GM23338 (cell line): Measurements from ENCODE around the gene SENP3. TPM values are rescaled to one million over a fixed set of nuclear protein-coding genes. Genes with fewer than 3 reads are reported as not detected.

Experiments used
- ATAC-seq: fragments of 200-7000 bp; cut with Tn5 transposase; 3 replicates; pipeline ENCODE4 v1.9.1; 2020
- DNase-seq: peaks from one replicate; pipeline ENCODE4 v3.0.0-alpha.2; 2015; ENCODE audit warnings: low spot score
- H2AFZ ChIP-seq: fragments of 200-600 bp; sonication (generic); 2 replicates; pipeline ENCODE4 v1.8.0; 2016; ENCODE audit warnings: antibody characterized with exemption, mild to moderate bottlenecking, moderate library complexity
- H3F3A ChIP-seq: fragments of 200-600 bp; sonication (generic); replicated peaks from 2 replicates; pipeline ENCODE4 v1.8.0; 2017; ENCODE audit warnings: antibody characterized with exemption, mixed run types, low read depth
- H3K27ac ChIP-seq: fragments of 200-600 bp; sonication (generic); 2 replicates; pipeline ENCODE4 v1.6.1; 2016; ENCODE audit warnings: low read depth
- H3K27me3 ChIP-seq: fragments of 200-600 bp; sonication (generic); 2 replicates; pipeline ENCODE4 v1.8.0; 2016; ENCODE audit warnings: mild to moderate bottlenecking, mixed run types, moderate library complexity; ENCODE audit not compliant: insufficient read depth
- H3K36me3 ChIP-seq: fragments of 200-600 bp; sonication (generic); 2 replicates; pipeline ENCODE4 v1.8.0; 2016; ENCODE audit warnings: mild to moderate bottlenecking; ENCODE audit not compliant: insufficient read depth
- H3K4me1 ChIP-seq: fragments of 200-600 bp; sonication (generic); 2 replicates; pipeline ENCODE4 v1.8.0; 2016; ENCODE audit warnings: mild to moderate bottlenecking, moderate library complexity; ENCODE audit not compliant: insufficient read depth
- H3K4me2 ChIP-seq: fragments of 200-600 bp; sonication (generic); 2 replicates; pipeline ENCODE4 v1.7.1; 2017; ENCODE audit warnings: mixed run types
- H3K4me3 ChIP-seq: fragments of 200-600 bp; sonication (generic); 2 replicates; pipeline ENCODE4 v1.6.1; 2016; ENCODE audit warnings: mixed run types
- H3K79me2 ChIP-seq: fragments of 200-600 bp; sonication (generic); replicated peaks from 2 replicates; pipeline ENCODE4 v1.8.0; 2017; ENCODE audit warnings: mild to moderate bottlenecking; ENCODE audit not compliant: insufficient read depth
- H3K9me2 ChIP-seq: fragments of 200-600 bp; sonication (generic); 2 replicates; pipeline ENCODE4 v1.8.0; 2017; ENCODE audit not compliant: insufficient read depth
- H4K20me1 ChIP-seq: fragments of 200-600 bp; sonication (generic); replicated peaks from 2 replicates; pipeline ENCODE4 v1.8.0; 2017; ENCODE audit warnings: mild to moderate bottlenecking; ENCODE audit not compliant: insufficient read depth
- H3K27ac Mint-ChIP-seq: 2 replicates; pipeline ENCODE4 v1.8.0; 2020; ENCODE audit warnings: inconsistent platforms, mild to moderate bottlenecking, moderate library complexity, mixed read lengths
- H3K27me3 Mint-ChIP-seq: 3 replicates; pipeline ENCODE4 v1.8.0; 2022; ENCODE audit warnings: low read depth, mild to moderate bottlenecking, moderate library complexity, mixed read lengths, inconsistent platforms; ENCODE audit not compliant: insufficient read depth, poor library complexity
- H3K36me3 Mint-ChIP-seq: 3 replicates; pipeline ENCODE4 v1.8.0; 2021; ENCODE audit warnings: low read depth, mild to moderate bottlenecking, inconsistent platforms, moderate library complexity, mixed read lengths
- H3K4me1 Mint-ChIP-seq: 3 replicates; pipeline ENCODE4 v1.8.0; 2020; ENCODE audit warnings: mild to moderate bottlenecking, inconsistent platforms, mixed read lengths
- H3K4me3 Mint-ChIP-seq: 3 replicates; pipeline ENCODE4 v1.8.0; 2021; ENCODE audit warnings: moderate library complexity, mild to moderate bottlenecking, inconsistent platforms, mixed read lengths
- H3K9me3 Mint-ChIP-seq: 3 replicates; pipeline ENCODE4 v1.8.0; 2020; ENCODE audit warnings: moderate library complexity, mild to moderate bottlenecking, inconsistent platforms, mixed read lengths
- CREB1 ChIP-seq: fragments of 250-450 bp; sonication (Bioruptor Pico); IDR thresholded peaks from 2 replicates; pipeline ENCODE4 v1.5.0; 2020; ENCODE audit warnings: low read depth, mild to moderate bottlenecking, moderate library complexity
- EZH2 ChIP-seq: fragments of 200-600 bp; sonication (generic); IDR thresholded peaks from one replicate; pipeline ENCODE4 v1.8.0; 2017; ENCODE audit warnings: antibody characterized with exemption, mild to moderate bottlenecking, low read depth; ENCODE audit not compliant: unreplicated experiment
- EZH2phosphoT487 ChIP-seq: fragments of 200-600 bp; sonication (generic); IDR thresholded peaks from one replicate; pipeline ENCODE4 v1.8.1; 2018; ENCODE audit warnings: antibody characterized with exemption; ENCODE audit not compliant: unreplicated experiment
- JUNB ChIP-seq: IDR thresholded peaks from one replicate; pipeline ENCODE4 v1.6.1; 2016; ENCODE audit warnings: antibody characterized with exemption; ENCODE audit not compliant: unreplicated experiment
- NANOG ChIP-seq: IDR thresholded peaks from 2 replicates; pipeline ENCODE4 v1.6.1; 2016; ENCODE audit warnings: antibody characterized with exemption, borderline replicate concordance
- POLR2AphosphoS5 ChIP-seq: IDR thresholded peaks from 2 replicates; pipeline ENCODE4 v1.6.1; 2016; ENCODE audit warnings: antibody characterized with exemption, low read depth
- STAT1 ChIP-seq: IDR thresholded peaks from one replicate; pipeline ENCODE4 v1.6.1; 2016; ENCODE audit warnings: antibody characterized with exemption; ENCODE audit not compliant: unreplicated experiment
- ZNF114 ChIP-seq: fragments of 250-450 bp; sonication (Bioruptor Pico); IDR thresholded peaks from 2 replicates; pipeline ENCODE4 v1.5.0; 2020; ENCODE audit warnings: mild to moderate bottlenecking, moderate library complexity
- ZNF331 ChIP-seq: fragments of 250-450 bp; sonication (Bioruptor Pico); IDR thresholded peaks from 2 replicates; pipeline ENCODE4 v1.5.0; 2020; ENCODE audit warnings: low read depth, mild to moderate bottlenecking, moderate library complexity
- ZNF462 ChIP-seq: fragments of 250-450 bp; sonication (Bioruptor Pico); IDR thresholded peaks from 2 replicates; pipeline ENCODE4 v1.5.0; 2020; ENCODE audit warnings: mild to moderate bottlenecking, moderate library complexity
- polyA plus RNA-seq: library from polyadenylated mRNA; unstranded; fragments of >200 nt; fragmentation: Nextera tagmentation; extraction: Ambion mirVana; gene quantifications from 2 replicates; pipeline ENCODE4 v1.2.1, GENCODE V29; 2016
- total RNA-seq: library from RNA; depleted of rRNA; stranded (reverse); fragments of >200 nt; shearing (Covaris generic); gene quantifications from 2 replicates; pipeline ENCODE4 v1.2.3, GENCODE V29; 2014
- TF ChIP-seq, protein P1 (sequence below): IDR thresholded peaks from 2 replicates; pipeline ENCODE4 v1.6.1; 2016; ENCODE audit warnings: antibody characterized with exemption
- TF ChIP-seq, protein P2 (sequence below): IDR thresholded peaks from one replicate; pipeline ENCODE4 v1.6.1; 2018; ENCODE audit warnings: antibody characterized with exemption; ENCODE audit not compliant: unreplicated experiment
- TF ChIP-seq, protein P3 (sequence below), 2 experiments: fragments of 200-600 bp in 1 of 2; sonication (generic) in 1 of 2; conservative IDR thresholded peaks; 2 replicates each; pipeline versions ENCODE4 v1.5.1 to v1.6.1; 2016 to 2017; ENCODE audit warnings: antibody characterized with exemption in 2 of 2, low read depth in 2 of 2, mild to moderate bottlenecking in 2 of 2, moderate library complexity in 1 of 2

The SENP3 gene
- total and polyA plus RNA-seq, 2 experiments from 2014 or later, result 6.5 to 138 TPM

DNA sequence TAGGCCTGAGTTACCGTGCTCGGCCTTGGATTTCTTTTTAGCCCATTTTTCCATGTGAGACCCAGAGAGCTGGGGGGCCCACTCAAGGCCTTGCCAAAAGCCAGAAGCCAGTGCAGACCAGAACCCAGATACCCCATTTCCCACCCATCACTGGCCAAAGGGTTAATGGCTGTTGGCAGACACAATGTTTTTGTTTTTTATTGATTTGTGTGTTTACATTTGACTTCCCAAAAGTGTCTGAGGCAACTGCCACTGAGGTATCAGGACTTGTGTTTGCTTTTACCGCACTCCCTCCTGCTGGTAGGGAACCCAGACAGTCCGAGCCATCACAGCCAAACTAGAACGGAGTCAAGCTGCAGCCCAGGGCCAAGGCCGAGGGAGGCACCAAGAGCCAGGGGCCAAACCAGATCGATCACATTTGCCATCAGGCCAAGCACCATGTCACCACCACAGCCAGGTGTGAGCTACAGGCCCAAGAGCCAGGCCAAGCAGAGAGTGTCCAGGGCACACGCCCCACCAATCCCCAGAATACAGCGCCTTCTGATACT is 20.6 kb upstream of the SENP3 start:
- DNase-seq (no peak), ATAC-seq (no peak)
- Histone ChIP-seq H3K36me3 (no peaks in the 10 kb centered on the region), H3F3A (no peaks in the 10 kb centered on the region), H3K27me3 (no peaks in the 10 kb centered on the region), H3K79me2 (no peaks in the 10 kb centered on the region), H3K4me2 (no peak overlapping the region), H3K9me2 (no peaks in the 10 kb centered on the region), H3K27ac (no peak overlapping the region), H3K4me1 (no peaks in the 10 kb centered on the region), H4K20me1 (no peaks in the 10 kb centered on the region), H3K4me3 (no peak overlapping the region), H2AFZ (no peak overlapping the region)
- Mint-ChIP-seq H3K4me1 (no peaks in the 10 kb centered on the region), H3K27ac (no peak overlapping the region), H3K9me3 (no peaks in the 10 kb centered on the region), H3K27me3 (peaks cover 9% of the 10 kb centered on the region), H3K36me3 (no peaks in the 10 kb centered on the region), H3K4me3 (no peak overlapping the region)
- TF ChIP-seq, protein P1, sequence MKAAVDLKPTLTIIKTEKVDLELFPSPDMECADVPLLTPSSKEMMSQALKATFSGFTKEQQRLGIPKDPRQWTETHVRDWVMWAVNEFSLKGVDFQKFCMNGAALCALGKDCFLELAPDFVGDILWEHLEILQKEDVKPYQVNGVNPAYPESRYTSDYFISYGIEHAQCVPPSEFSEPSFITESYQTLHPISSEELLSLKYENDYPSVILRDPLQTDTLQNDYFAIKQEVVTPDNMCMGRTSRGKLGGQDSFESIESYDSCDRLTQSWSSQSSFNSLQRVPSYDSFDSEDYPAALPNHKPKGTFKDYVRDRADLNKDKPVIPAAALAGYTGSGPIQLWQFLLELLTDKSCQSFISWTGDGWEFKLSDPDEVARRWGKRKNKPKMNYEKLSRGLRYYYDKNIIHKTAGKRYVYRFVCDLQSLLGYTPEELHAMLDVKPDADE, result no peak
- TF ChIP-seq, protein P2, sequence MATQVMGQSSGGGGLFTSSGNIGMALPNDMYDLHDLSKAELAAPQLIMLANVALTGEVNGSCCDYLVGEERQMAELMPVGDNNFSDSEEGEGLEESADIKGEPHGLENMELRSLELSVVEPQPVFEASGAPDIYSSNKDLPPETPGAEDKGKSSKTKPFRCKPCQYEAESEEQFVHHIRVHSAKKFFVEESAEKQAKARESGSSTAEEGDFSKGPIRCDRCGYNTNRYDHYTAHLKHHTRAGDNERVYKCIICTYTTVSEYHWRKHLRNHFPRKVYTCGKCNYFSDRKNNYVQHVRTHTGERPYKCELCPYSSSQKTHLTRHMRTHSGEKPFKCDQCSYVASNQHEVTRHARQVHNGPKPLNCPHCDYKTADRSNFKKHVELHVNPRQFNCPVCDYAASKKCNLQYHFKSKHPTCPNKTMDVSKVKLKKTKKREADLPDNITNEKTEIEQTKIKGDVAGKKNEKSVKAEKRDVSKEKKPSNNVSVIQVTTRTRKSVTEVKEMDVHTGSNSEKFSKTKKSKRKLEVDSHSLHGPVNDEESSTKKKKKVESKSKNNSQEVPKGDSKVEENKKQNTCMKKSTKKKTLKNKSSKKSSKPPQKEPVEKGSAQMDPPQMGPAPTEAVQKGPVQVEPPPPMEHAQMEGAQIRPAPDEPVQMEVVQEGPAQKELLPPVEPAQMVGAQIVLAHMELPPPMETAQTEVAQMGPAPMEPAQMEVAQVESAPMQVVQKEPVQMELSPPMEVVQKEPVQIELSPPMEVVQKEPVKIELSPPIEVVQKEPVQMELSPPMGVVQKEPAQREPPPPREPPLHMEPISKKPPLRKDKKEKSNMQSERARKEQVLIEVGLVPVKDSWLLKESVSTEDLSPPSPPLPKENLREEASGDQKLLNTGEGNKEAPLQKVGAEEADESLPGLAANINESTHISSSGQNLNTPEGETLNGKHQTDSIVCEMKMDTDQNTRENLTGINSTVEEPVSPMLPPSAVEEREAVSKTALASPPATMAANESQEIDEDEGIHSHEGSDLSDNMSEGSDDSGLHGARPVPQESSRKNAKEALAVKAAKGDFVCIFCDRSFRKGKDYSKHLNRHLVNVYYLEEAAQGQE, result no peak
- TF ChIP-seq ZNF462 (CRISPR knock-in tag), result no peak
- no peak for TF ChIP-seq EZH2
- TF ChIP-seq EZH2phosphoT487, result no peak
- no peak for TF ChIP-seq ZNF331 (CRISPR knock-in tag)
- TF ChIP-seq POLR2AphosphoS5, result no peak
- TF ChIP-seq JUNB, result no peak
- TF ChIP-seq, protein P3, sequence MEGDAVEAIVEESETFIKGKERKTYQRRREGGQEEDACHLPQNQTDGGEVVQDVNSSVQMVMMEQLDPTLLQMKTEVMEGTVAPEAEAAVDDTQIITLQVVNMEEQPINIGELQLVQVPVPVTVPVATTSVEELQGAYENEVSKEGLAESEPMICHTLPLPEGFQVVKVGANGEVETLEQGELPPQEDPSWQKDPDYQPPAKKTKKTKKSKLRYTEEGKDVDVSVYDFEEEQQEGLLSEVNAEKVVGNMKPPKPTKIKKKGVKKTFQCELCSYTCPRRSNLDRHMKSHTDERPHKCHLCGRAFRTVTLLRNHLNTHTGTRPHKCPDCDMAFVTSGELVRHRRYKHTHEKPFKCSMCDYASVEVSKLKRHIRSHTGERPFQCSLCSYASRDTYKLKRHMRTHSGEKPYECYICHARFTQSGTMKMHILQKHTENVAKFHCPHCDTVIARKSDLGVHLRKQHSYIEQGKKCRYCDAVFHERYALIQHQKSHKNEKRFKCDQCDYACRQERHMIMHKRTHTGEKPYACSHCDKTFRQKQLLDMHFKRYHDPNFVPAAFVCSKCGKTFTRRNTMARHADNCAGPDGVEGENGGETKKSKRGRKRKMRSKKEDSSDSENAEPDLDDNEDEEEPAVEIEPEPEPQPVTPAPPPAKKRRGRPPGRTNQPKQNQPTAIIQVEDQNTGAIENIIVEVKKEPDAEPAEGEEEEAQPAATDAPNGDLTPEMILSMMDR (conservative IDR thresholded peaks at IDR 0.05; ENCODE audit: low read depth in 2 of 2), result no peak
- TF ChIP-seq NANOG, result no peak
- TF ChIP-seq STAT1, result no peak
- TF ChIP-seq ZNF114 (CRISPR knock-in tag), result no peak
- no peak for TF ChIP-seq CREB1
